Spleen (tissue), 11 donors: ENCODE results near the gene EPHB2. TPM values are rescaled to one million over a fixed set of nuclear protein-coding genes. Genes with fewer than 3 reads are reported as not detected.

Experiments
- DNase-seq: peaks from one replicate; pipeline ENCODE4 v3.0.0-alpha.2; 2020
- H3K27ac ChIP-seq, 8 donors: fragments of 200-600 bp; sonication (generic) in 7 of 8; 1 replicate in 4 of 8; 2 replicates in 4 of 8; pipeline versions ENCODE4 v1.5.0 to v1.8.0; 2016 to 2021; ENCODE audit warnings: inconsistent platforms in 4 of 8, mild to moderate bottlenecking in 4 of 8, moderate library complexity in 1 of 8
- H3K27me3 ChIP-seq, 7 donors: fragments of 200-600 bp; sonication (generic) in 6 of 7; replicated peaks in 1 of 7; 1 replicate in 4 of 7; 2 replicates in 3 of 7; pipeline versions ENCODE4 v1.5.0 to v1.8.0; 2016 to 2021; ENCODE audit warnings: inconsistent platforms in 3 of 7, mild to moderate bottlenecking in 1 of 7
- H3K36me3 ChIP-seq, 6 donors: fragments of 200-600 bp; sonication (generic) in 5 of 6; 1 replicate in 4 of 6; 2 replicates in 2 of 6; pipeline versions ENCODE4 v1.5.0 to v1.8.0; 2016 to 2021; ENCODE audit warnings: inconsistent platforms in 2 of 6
- H3K4me1 ChIP-seq, 6 donors: fragments of 200-600 bp; sonication (generic) in 5 of 6; 1 replicate in 3 of 6; 2 replicates in 3 of 6; pipeline versions ENCODE4 v1.5.0 to v1.8.0; 2016 to 2021; ENCODE audit warnings: inconsistent platforms in 3 of 6
- H3K4me3 ChIP-seq, 8 donors: fragments of 200-600 bp; sonication (generic) in 7 of 8; 1 replicate in 4 of 8; 2 replicates in 4 of 8; pipeline versions ENCODE4 v1.5.0 to v1.8.0; 2016 to 2021; ENCODE audit warnings: inconsistent platforms in 4 of 8, mild to moderate bottlenecking in 4 of 8, moderate library complexity in 2 of 8
- H3K9me3 ChIP-seq, 8 donors: fragments of 200-600 bp; sonication (generic) in 7 of 8; 1 replicate in 4 of 8; 2 replicates in 4 of 8; pipeline versions ENCODE4 v1.5.0 to v1.8.0; 2016 to 2021; ENCODE audit warnings: inconsistent platforms in 4 of 8
- POLR2A ChIP-seq, 3 donors: fragments of 450-650 bp; IDR thresholded peaks; one replicate each; pipeline ENCODE4 v1.5.1; 2017; ENCODE audit warnings: antibody characterized with exemption in 3 of 3, mild to moderate bottlenecking in 1 of 3
- POLR2AphosphoS5 ChIP-seq, 3 donors: sonication (generic); formaldehyde crosslinking; IDR thresholded peaks; one replicate each; pipeline ENCODE4 v1.5.1; 2017; ENCODE audit warnings: antibody characterized with exemption in 3 of 3
- WGBS, 5 donors: extraction: QIAGEN DNeasy Blood & Tissue Kit in 3 of 5; methylation state at CpG; one replicate each; pipeline versions ENCODE4 v1.1.5 to v1.1.7; 2013 to 2018; 5-methylcytosine and 5-hydroxymethylcytosine counted together
- intact Hi-C: fragments of 100-400 bp; cut with DNase I; formaldehyde crosslinking; loops from one replicate; pipeline ENCODE4 v1.15.0; 2023; ENCODE audit warnings: low total_unique reads
- polyA plus RNA-seq, 3 donors: library from polyadenylated mRNA; stranded (reverse); fragments of 200-250 nt; gene quantifications; one replicate each; pipeline ENCODE4 v1.2.1, GENCODE V29; 2013
- total RNA-seq, 7 donors: library from RNA; depleted of rRNA in 3 of 7; stranded (reverse); fragments of >200 nt in 3 of 7; fragmentation: NEBNext Ultra II Directional in 4 of 7; extraction: Animal tissue kit (Norgen Biotek cat#: 25700) in 4 of 7; gene quantifications; one replicate each; pipeline versions ENCODE4 v1.1.0 to v1.2.1, GENCODE V29; 2016 to 2021
- TF ChIP-seq, protein P1 (sequence below), 11 experiments: fragments of 200-600 bp in 7 of 11; fragments of 450-650 bp in 4 of 11; sonication (generic) in 4 of 11; IDR thresholded peaks in 8 of 11; conservative IDR thresholded peaks in 3 of 11; 1 replicate in 7 of 11; 2 replicates in 4 of 11; pipeline versions ENCODE4 v1.4.0 to v1.8.0; 2016 to 2021; ENCODE audit warnings: antibody characterized with exemption in 11 of 11, inconsistent platforms in 4 of 11, mild to moderate bottlenecking in 1 of 11
- donor health status: healthy with polysubstance abuse.
- donor health status: DM: no; HTN: no; CAD: no; lungs with moderate emphysema.
- donor health status: DM: no; HTN: no; CAD: no.
- donor health status: Bipolar disorder and iron deficiency.
- donor health status: healthy.
- donor health status: DM: no; HTN: no; CAD: no.
- donor health status: DM: yes; HTN: yes; CAD: no.

Gene EPHB2
- total and polyA plus RNA-seq, 10 donors, result 0.67 to 9.3 (median 6.3) TPM

DNA sequence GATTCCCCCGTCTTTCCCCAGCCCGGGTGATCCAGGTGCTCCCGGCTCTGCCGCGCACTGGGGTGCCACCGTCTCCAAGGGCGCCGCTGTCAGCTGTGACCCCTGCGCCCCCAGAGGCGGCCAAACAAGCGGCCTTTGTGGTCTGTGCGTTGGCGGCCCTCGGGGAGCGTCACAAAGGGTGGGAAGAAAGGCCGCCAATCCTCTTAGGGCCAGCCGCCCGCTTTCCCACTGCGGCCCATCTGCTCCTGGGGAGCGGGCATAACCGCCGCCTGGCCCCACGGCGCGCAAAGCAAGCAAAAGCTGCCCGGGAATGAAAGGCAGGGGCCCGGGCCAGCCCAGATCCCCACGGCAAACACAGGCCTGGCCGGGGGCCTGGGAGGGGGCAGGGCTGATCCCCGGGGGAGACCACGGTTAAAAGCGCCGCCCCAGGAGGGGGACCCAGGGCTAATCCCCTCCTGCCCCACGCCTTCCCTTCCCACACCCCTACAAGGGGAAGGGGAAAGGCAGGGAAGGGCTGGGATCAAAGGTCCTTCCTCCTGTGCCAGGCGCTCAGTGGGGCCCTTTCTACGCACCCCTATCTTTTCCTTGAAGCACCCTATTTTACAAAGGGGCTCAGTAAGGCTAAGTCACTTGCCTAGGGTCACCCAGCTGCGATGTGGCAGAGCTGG lies 33.6 kb upstream of the EPHB2 start:
- H3K4me3 ChIP-seq, result no peak overlapping the region
- DNase-seq, result no peak

DNA sequence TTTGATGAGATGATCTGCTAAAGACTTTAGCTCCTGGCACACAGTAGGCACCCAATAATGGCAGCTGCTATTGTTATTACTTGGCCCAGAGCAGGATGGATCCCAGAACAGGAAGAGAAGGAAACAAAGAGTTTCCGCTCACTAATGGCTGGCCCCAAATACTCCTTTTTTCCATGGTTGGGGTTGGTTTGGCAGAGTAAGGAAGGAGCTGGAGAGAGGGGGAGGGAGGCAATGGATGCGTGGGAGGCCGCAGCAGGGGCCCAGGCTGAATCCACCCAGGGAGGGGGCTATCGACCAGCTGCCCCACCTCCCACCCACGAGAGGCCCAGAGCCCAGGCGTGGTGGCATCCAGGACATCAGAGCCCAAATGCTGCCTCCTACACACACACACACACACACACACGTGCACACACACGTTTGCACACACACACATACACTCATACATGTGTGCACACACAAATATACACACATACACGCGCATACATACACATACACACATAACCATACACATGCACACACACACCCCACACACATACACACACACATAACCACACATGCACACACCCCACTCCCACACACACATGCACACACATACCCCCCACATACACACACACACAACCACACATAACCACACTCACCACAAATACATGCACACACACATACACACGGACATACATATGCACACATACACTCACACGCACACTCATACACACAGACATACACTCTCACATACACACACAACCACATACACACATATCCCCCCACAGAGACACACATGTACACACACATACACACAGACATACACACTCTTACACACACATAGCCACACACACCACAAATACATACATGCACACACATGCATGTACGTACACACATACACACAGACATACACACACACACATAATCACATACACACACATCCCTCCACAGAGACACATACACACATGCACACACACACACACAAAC lies 32.4 kb upstream of the EPHB2 start:
- no peak overlapping the region for H3K4me3 ChIP-seq
- H3K27me3 ChIP-seq, result peaks cover 0 to 42% (median 0%) of the 10 kb centered on the region in 7 donors
- TF ChIP-seq, protein P1, sequence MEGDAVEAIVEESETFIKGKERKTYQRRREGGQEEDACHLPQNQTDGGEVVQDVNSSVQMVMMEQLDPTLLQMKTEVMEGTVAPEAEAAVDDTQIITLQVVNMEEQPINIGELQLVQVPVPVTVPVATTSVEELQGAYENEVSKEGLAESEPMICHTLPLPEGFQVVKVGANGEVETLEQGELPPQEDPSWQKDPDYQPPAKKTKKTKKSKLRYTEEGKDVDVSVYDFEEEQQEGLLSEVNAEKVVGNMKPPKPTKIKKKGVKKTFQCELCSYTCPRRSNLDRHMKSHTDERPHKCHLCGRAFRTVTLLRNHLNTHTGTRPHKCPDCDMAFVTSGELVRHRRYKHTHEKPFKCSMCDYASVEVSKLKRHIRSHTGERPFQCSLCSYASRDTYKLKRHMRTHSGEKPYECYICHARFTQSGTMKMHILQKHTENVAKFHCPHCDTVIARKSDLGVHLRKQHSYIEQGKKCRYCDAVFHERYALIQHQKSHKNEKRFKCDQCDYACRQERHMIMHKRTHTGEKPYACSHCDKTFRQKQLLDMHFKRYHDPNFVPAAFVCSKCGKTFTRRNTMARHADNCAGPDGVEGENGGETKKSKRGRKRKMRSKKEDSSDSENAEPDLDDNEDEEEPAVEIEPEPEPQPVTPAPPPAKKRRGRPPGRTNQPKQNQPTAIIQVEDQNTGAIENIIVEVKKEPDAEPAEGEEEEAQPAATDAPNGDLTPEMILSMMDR (IDR thresholded peaks at IDR 0.05 in 8 of 11, conservative IDR thresholded peaks at IDR 0.05 in 3 of 11), result no peak
- H3K36me3 ChIP-seq, result no peaks in the 10 kb centered on the region
- DNase-seq, result no peak
- intact Hi-C loops, result no loop called here
- H3K4me1 ChIP-seq, result no peaks in the 10 kb centered on the region
- no peaks in the 10 kb centered on the region for H3K9me3 ChIP-seq
- 75 to 87% (median 82%) methylated on average over 13 of the region's 13 CpGs for WGBS, 5 donors
- no peak overlapping the region for H3K27ac ChIP-seq

More for the DNA sequence above, 33.6 kb upstream of the EPHB2 start:
- no peaks in the 10 kb centered on the region for H3K4me1 ChIP-seq
- H3K27me3 ChIP-seq, result peaks cover 0 to 53% (median 0%) of the 10 kb centered on the region in 7 donors
- TF ChIP-seq, protein P1 (IDR thresholded peaks at IDR 0.05 in 8 of 11, conservative IDR thresholded peaks at IDR 0.05 in 3 of 11), result no peak
- TF ChIP-seq POLR2AphosphoS5 (IDR thresholded peaks at IDR 0.05) (no peak), POLR2A (IDR thresholded peaks at IDR 0.05) (no peak)
- H3K27ac ChIP-seq, result no peak overlapping the region
- H3K36me3 ChIP-seq, result no peaks in the 10 kb centered on the region
- intact Hi-C loops, result no loop called here
- 78 to 91% (median 80%) methylated on average over 18 to 37 of the region's 37 CpGs for WGBS, 5 donors
- H3K9me3 ChIP-seq, result no peaks in the 10 kb centered on the region

DNA sequence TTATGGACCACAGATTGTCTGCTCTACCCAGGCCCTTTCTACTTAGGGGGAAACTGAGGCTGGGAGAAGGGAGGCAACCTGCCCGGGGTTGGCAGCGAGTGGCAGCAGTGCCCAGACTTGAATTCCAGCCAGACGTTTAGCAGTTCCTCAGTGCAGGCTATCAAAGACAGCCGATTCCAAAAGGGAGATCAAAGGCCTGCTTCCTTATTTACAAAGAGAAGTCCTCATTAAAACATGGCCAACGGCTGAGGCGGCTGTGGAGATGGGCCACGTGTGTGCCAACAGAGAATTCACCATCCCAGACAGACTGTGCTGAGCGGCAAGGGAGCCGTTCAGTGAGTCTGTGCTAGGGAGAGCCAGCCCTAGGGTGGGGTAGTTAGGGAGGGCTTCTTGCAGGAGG lies 29.9 kb upstream of the EPHB2 start:
- intact Hi-C loops, result no loop called here
- 76 to 86% (median 77%) methylated on average over 9 of the region's 9 CpGs for WGBS, 5 donors
- Histone ChIP-seq H3K9me3 (no peaks in the 10 kb centered on the region), H3K27ac (no peak overlapping the region), H3K4me3 (no peak overlapping the region), H3K4me1 (no peaks in the 10 kb centered on the region), H3K27me3 (peaks cover 0 to 47% (median 0%) of the 10 kb centered on the region in 7 donors), H3K36me3 (no peaks in the 10 kb centered on the region)
- TF ChIP-seq POLR2A (IDR thresholded peaks at IDR 0.05) (no peak), POLR2AphosphoS5 (IDR thresholded peaks at IDR 0.05) (no peak)
- TF ChIP-seq, protein P1 (IDR thresholded peaks at IDR 0.05 in 8 of 11, conservative IDR thresholded peaks at IDR 0.05 in 3 of 11), result no peak
- no peak for DNase-seq
